GM19372 (cell line): ENCODE results near the gene TIMP3.

Experiments used
- ATAC-seq: cut with Tn5 transposase; IDR thresholded peaks from one replicate; pipeline ENCODE4 v1.9.1; 2021; ENCODE audit warnings: mild to moderate bottlenecking, low read depth, moderate library complexity; ENCODE audit not compliant: unreplicated experiment

TIMP3 gene

GRCh38 chr22:32877196-32877595, 75.7 kb downstream of the TIMP3 start:
- no peak for ATAC-seq

GRCh38 chr22:32879550-32879949, 78.0 kb downstream of the TIMP3 start:
- ATAC-seq, result no peak

GRCh38 chr22:32880061-32880460, 78.6 kb downstream of the TIMP3 start:
- no peak for ATAC-seq

- no peak for ATAC-seq
Observed at GRCh38 chr22:32880505-32880892, 79.0 kb downstream of the TIMP3 start.

GRCh38 chr22:32880893-32881596, 79.5 kb downstream of the TIMP3 start:
- no peak for ATAC-seq

- ATAC-seq, result no peak
Observed at GRCh38 chr22:32882360-32882755, 80.9 kb downstream of the TIMP3 start.

GRCh38 chr22:32882774-32883530, 81.4 kb downstream of the TIMP3 start:
- ATAC-seq, result no peak

- no peak for ATAC-seq
Observed at GRCh38 chr22:32887324-32887980, 85.9 kb downstream of the TIMP3 start.

GRCh38 chr22:32888976-32889375, 87.5 kb downstream of the TIMP3 start:
- no peak for ATAC-seq

- ATAC-seq, result no peak
Observed at GRCh38 chr22:32896891-32897290, 95.4 kb downstream of the TIMP3 start.

GRCh38 chr22:32897400-32897799, 95.9 kb downstream of the TIMP3 start:
- no peak for ATAC-seq

GRCh38 chr22:32900886-32901635, 99.6 kb downstream of the TIMP3 start:
- no peak for ATAC-seq

- no peak for ATAC-seq
Observed at GRCh38 chr22:32901925-32902324, 100.4 kb downstream of the TIMP3 start.

- no peak for ATAC-seq
Observed at GRCh38 chr22:32903507-32903906, 102.0 kb downstream of the TIMP3 start.

GRCh38 chr22:32904044-32904443, 102.5 kb downstream of the TIMP3 start:
- no peak for ATAC-seq

- no peak for ATAC-seq
Observed at GRCh38 chr22:32905400-32905799, 103.9 kb downstream of the TIMP3 start.

- no peak for ATAC-seq
Observed at GRCh38 chr22:32909581-32910428, 108.3 kb downstream of the TIMP3 start.

GRCh38 chr22:32910429-32910772, 108.9 kb downstream of the TIMP3 start:
- no peak for ATAC-seq

- no peak for ATAC-seq
Observed at GRCh38 chr22:32911503-32911902, 110.0 kb downstream of the TIMP3 start.
